ENCODE data around the gene PNPO. TPM values are rescaled to one million over a fixed set of nuclear protein-coding genes. Genes with fewer than 3 reads are reported as not detected.

Gene PNPO
- total and polyA plus RNA-seq, 2 of the 13 experiments (the other 11 are each of a cell fraction or from before 2014, with no cell fraction given): 47.9 to 63.3 TPM

- TF ChIP-seq ZNF646 (CRISPR knock-in tag; IDR thresholded peaks at IDR 0.05) (peak; percentile 87), ZMAT5 (CRISPR knock-in tag; IDR thresholded peaks at IDR 0.05; ENCODE audit: borderline replicate concordance, low read depth) (no peak), ATF5 (CRISPR knock-in tag; IDR thresholded peaks at IDR 0.05; ENCODE audit: low read depth) (no peak), HNRNPK (IDR thresholded peaks at IDR 0.05; ENCODE audit: low read depth, low read length, poor library complexity, severe bottlenecking) (no peak), HINFP (CRISPR knock-in tag; IDR thresholded peaks at IDR 0.05; ENCODE audit: low read depth) (0 out of 2 replicates have a peak, but pooled peaks have one; percentile 5), NFRKB (IDR thresholded peaks at IDR 0.05) (no peak), TRIM24 (CRISPR knock-in tag; IDR thresholded peaks at IDR 0.05) (no peak), ARID5B (CRISPR knock-in tag; IDR thresholded peaks at IDR 0.05) (peak; percentile 45; the same call in 1 of the 2 replicates), FOXO4 (CRISPR knock-in tag; conservative IDR thresholded peaks at IDR 0.05) (no peak), MEIS2 (CRISPR knock-in tag; IDR thresholded peaks at IDR 0.05) (no peak), JDP2 (CRISPR knock-in tag; IDR thresholded peaks at IDR 0.05; ENCODE audit: borderline replicate concordance) (no peak)
Observed at GRCh38 chr17:47949197-47949759, 7.9 kb downstream of the PNPO start (continued).
